ENCODE measurements around the gene TCEANC2. TPM values are rescaled to one million over a fixed set of nuclear protein-coding genes. Genes with fewer than 3 reads are reported as not detected.
"Not testable (repeated sequence)": the region's sequence is repeated elsewhere in the genome, so short reads cannot be mapped to it uniquely, and the experiment has no call there.

Gene TCEANC2
- polyA plus RNA-seq, 3 donors, result 7.7 to 9.2 (median 8.5) TPM

GRCh38 chr1:54104613-54105012 is 51.2 kb downstream of the TCEANC2 start:
- DNase-seq (ENCODE audit: extremely low read depth in 1 of 11, low read depth in 9 of 11, low spot score in 4 of 11), result not testable (repeated sequence)

DNA sequence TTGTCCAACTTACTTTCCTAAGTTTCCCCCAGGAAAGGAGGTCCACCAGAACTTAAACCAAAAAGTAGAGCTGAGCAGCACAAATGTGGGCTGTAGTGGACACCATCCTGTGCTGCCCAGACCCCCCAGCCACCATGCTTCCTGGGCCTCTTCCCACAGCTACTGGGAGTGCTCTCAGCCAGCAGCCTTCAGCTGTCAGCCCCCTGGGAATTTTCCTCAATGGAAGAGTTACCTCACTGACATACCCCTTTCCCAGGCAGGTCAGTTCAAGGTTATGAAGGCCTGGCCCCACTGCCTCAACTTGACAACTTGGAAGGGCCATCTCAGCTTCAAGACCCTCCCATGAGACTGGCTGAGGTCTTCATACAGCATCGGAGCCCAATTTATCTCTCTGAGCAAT is 51.7 kb downstream of the TCEANC2 start:
- DNase-seq (ENCODE audit: extremely low read depth in 1 of 11, low read depth in 9 of 11, low spot score in 4 of 11), result no peak

GRCh38 chr1:54105736-54106269 is 52.4 kb downstream of the TCEANC2 start:
- DNase-seq (ENCODE audit: extremely low read depth in 1 of 11, low read depth in 9 of 11, low spot score in 4 of 11), result no peak

DNA sequence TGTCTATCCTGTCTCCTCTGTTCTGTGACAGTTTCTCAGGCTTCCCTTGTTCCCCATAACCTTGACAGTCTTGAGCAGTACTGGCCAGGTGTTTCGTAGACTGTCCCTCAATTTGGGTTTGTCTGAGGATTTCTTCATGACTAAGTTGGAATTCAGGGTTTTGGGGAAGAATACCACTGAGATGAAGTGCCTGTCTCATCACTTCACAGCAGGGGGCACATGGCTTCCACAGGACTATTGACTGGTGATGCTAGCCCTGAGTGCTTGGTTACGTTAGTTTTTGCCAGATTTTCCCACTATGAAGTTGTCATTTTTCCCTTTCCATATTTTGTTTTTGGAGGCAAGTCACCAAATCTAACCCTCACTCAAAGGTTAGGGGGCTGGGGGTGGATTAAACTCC is 53.7 kb downstream of the TCEANC2 start:
- DNase-seq (ENCODE audit: extremely low read depth in 1 of 11, low read depth in 9 of 11, low spot score in 4 of 11), result no peak

DNA sequence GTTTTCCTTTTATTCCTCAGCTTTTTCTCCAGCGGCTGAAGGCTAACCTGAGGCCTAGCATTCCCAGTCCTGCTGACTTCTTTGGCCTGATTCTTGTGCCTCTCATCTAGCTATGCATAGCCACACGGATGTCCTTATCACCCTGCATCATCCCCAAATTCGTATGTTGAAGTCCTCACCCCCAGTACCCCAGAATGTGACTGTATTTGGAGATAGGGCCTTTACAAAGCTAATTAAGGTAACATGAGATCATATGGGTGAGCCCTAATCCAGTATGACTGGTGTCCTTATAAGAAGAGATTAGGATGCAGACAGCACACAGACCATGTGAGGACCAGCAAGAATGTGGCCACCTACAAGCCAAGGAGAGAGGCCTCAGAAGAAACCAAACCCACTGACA is 54.7 kb downstream of the TCEANC2 start:
- DNase-seq (ENCODE audit: extremely low read depth in 1 of 11, low read depth in 9 of 11, low spot score in 4 of 11), result no peak

- DNase-seq (ENCODE audit: extremely low read depth in 1 of 11, low read depth in 9 of 11, low spot score in 4 of 11), result no peak
Observed at GRCh38 chr1:54109129-54110090, 56.0 kb downstream of the TCEANC2 start.

DNA sequence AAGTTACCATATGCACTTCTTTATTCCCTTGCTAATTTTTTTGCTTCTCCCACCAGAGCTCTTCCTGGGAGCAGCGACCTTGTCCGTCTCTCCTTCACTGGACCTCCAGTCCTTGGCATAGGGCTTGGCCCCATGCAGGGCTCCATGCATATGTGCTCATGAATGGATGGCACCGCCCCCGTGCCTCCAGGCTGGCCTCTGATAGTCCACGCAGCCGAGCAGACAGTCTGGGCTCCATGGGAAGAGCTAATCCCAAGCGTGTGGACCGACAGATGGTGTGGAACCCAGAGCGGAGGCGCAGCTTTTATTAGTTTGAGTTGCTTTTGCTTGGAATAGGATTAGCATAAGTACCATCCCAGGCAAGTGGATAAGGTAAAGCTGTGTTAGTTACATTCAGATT is 57.6 kb downstream of the TCEANC2 start:
- no peak for DNase-seq (ENCODE audit: extremely low read depth in 1 of 11, low read depth in 9 of 11, low spot score in 4 of 11)

- DNase-seq (ENCODE audit: extremely low read depth in 1 of 11, low read depth in 9 of 11, low spot score in 4 of 11), result no peak
Observed at GRCh38 chr1:54111624-54112023, 58.2 kb downstream of the TCEANC2 start.

DNA sequence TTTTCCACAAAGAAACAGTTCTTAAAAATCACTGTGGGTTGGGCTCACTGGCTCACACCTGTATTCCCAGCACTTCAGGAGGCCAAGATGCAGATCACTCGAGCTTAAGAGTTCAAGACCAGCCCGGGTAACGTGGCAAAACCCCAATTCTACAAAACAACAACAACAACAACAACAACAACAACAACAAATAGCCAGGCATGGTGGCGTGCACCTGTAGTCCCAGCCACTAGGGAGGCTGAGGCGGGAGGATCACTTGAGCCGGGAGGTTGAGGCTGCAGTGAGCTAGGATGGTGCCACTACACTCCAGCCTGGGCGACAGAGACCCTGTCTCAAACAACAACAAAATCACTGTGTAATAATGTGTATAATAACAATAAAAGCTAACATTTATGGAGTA is 58.6 kb downstream of the TCEANC2 start:
- no peak for DNase-seq (ENCODE audit: extremely low read depth in 1 of 11, low read depth in 9 of 11, low spot score in 4 of 11)

DNA sequence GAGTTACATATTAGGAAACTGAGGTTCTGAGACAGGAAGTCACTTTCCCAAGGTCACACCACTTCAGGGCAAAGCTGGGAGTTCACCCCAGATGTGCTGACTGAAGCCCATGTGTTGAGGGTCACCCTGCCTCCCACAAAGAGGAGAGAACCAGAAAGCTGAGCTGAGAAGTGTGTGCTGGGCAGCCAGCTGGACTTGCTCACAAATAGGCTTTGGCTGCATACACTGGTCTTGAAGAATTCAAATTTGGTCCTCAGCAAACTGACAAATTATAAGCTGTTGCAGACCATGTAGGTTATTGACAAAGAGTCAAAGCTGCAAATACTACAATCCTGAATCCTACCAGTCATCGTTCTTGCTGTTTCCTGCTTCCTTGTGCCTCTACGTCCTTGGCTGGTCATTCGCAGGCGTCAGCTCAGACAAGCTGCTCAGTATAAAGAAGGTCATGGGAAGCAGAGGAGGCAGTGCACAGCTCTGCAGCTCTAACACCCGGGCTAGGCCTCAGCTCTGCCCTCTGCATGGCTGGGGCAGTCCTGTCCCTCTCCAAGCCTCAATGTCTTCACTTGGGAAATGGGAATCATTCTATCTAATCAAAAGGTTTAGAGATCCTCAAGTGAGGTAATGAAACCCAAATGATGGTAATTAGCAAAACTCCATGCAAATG is 59.4 kb downstream of the TCEANC2 start:
- no peak for DNase-seq (ENCODE audit: extremely low read depth in 1 of 11, low read depth in 9 of 11, low spot score in 4 of 11)

DNA sequence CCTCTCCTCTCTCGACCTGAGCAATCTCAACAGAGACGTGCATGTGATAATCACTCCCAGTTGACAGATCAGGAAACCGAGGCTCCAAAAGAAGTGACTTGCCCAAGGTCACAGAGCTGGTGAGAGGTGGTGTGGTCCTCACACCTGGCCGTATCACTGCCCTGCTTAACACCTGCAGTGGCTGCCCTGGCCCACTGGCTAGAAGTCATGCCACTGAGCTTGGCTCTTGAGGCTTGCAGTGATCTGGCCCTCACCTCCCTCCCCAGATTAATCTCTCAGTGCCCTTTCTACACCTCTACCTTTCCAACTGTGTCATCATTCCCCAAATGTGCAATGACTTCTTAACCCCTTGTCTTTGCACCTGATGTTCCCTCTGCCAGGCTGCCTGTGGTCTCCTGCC is 60.6 kb downstream of the TCEANC2 start:
- no peak for DNase-seq (ENCODE audit: extremely low read depth in 1 of 11, low read depth in 9 of 11, low spot score in 4 of 11)

GRCh38 chr1:54114955-54115354 is 61.5 kb downstream of the TCEANC2 start:
- no peak for DNase-seq (ENCODE audit: extremely low read depth in 1 of 11, low read depth in 9 of 11, low spot score in 4 of 11)

DNA sequence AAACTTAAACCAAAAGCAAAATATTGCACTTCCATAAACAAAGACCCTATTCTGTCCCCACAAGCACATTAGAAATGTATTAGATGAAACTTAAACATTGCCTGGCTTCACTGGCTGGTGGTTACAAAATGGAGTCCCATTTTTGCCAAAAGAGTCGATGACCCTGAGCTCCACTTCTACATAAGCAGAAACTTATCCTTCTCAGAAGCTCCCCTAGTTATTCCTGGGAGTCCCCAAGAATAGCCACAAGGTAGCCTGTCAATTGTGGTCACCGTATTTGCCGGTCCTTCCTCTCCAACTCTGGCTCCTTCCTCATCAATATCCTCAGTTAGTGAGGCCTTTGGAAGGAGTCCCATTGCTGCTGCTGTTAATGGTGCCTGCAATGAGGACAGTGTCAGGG is 62.1 kb downstream of the TCEANC2 start:
- DNase-seq (ENCODE audit: extremely low read depth in 1 of 11, low read depth in 9 of 11, low spot score in 4 of 11), result no peak

GRCh38 chr1:54117815-54118563 is 64.6 kb downstream of the TCEANC2 start:
- no peak for DNase-seq (ENCODE audit: extremely low read depth in 1 of 11, low read depth in 9 of 11, low spot score in 4 of 11)

DNA sequence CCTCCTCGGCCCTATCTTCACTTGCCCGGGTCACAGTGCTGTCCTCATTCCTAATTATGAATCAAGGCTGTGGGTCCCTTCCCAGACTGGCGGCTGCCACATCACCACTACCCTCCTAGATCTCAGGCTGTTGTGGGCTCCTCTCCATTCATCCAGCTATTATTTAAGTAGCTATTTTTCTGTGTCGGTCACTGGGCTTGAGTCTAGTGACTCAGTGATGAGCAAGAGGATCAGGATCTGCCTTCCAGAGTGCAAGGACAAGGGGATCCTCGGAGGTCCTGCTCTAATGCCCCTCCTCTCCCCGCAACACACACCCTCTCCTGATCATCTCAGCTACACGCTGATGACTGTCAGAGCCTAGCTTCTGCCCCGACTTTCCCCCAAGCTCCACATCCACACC is 65.3 kb downstream of the TCEANC2 start:
- no peak for DNase-seq (ENCODE audit: extremely low read depth in 1 of 11, low read depth in 9 of 11, low spot score in 4 of 11)

- no peak for DNase-seq (ENCODE audit: extremely low read depth in 1 of 11, low read depth in 9 of 11, low spot score in 4 of 11)
Observed at GRCh38 chr1:54120018-54120697, 66.8 kb downstream of the TCEANC2 start.

- DNase-seq (ENCODE audit: extremely low read depth in 1 of 11, low read depth in 9 of 11, low spot score in 4 of 11), result no peak
Observed at GRCh38 chr1:54120698-54121481, 67.5 kb downstream of the TCEANC2 start.

DNA sequence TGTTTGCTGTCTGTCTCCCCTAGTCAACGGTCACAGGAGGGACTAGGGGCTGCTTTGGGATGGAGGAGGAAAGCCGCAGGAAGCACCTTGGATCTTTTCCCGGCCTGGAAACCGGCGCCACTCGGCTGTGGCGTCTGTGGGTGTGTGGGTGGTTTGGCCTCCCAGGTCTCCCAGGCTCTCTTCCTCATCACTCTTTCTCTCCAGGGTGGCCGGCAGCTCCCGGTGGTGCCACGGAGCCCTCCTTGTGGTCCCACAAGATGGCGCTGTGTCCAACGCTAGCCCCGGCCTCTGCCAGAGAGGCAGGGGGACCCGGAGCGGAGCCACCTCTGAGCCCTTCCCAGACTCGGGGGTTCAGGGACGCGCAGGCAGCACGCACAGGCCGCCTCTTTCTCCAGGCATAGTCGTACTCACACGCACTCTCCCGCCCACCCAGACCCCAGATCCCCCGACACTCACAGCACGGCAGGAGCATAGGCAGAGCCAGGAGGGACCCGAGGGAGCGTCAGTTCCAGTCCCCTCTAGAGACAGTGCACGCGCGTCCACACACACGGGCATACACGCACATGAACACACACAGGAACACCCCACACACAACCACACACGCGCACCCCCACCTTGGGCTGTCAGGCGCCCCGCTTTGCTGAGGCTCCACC is 68.2 kb downstream of the TCEANC2 start:
- peak in 9 of 11 donors; percentile 60 to 78 (median 72) for DNase-seq (ENCODE audit: extremely low read depth in 1 of 11, low read depth in 9 of 11, low spot score in 4 of 11)

All from renal cortex interstitium (tissue), 11 donors.